SK-N-SH treated with all-trans-retinoic acid at 6 μM for 48 hours (cell line): ENCODE measurements around the gene OASL.

Experiments
- CSRNP3 ChIP-seq: fragments of 250-450 bp; sonication (Bioruptor Pico); IDR thresholded peaks from 2 replicates; pipeline ENCODE4 v1.5.1; 2021; ENCODE audit warnings: mild to moderate bottlenecking, moderate library complexity
- ESRRG ChIP-seq: fragments of 250-450 bp; sonication (Bioruptor Pico); IDR thresholded peaks from 2 replicates; pipeline ENCODE4 v1.6.1; 2021; ENCODE audit warnings: mild to moderate bottlenecking
- PPARA ChIP-seq: fragments of 250-450 bp; sonication (Bioruptor Pico); IDR thresholded peaks from 2 replicates; pipeline ENCODE4 v1.5.0; 2020; ENCODE audit warnings: mild to moderate bottlenecking, borderline replicate concordance
- TCF4 ChIP-seq: fragments of 250-450 bp; sonication (Bioruptor Pico); IDR thresholded peaks from 2 replicates; pipeline ENCODE4 v1.8.0; 2021; ENCODE audit warnings: mild to moderate bottlenecking, moderate library complexity, borderline replicate concordance
- TOX ChIP-seq: fragments of 250-450 bp; sonication (Bioruptor Pico); IDR thresholded peaks from 2 replicates; pipeline ENCODE4 v1.8.0; 2021; ENCODE audit warnings: mild to moderate bottlenecking, moderate library complexity, borderline replicate concordance
- ZFP30 ChIP-seq: fragments of 450-650 bp; formaldehyde crosslinking; IDR thresholded peaks from 2 replicates; pipeline ENCODE4 v1.5.0; 2022; ENCODE audit warnings: mild to moderate bottlenecking, moderate library complexity
- TF ChIP-seq, protein P1 (sequence below): fragments of 250-450 bp; sonication (Bioruptor Pico); IDR thresholded peaks from 2 replicates; pipeline ENCODE4 v1.5.0; 2020; ENCODE audit warnings: mild to moderate bottlenecking, moderate library complexity
- TF ChIP-seq, protein P2 (sequence below): fragments of 250-450 bp; sonication (Bioruptor Pico); IDR thresholded peaks from 2 replicates; pipeline ENCODE4 v1.5.1; 2020; ENCODE audit warnings: low read depth, mild to moderate bottlenecking, moderate library complexity
- TF ChIP-seq, protein P3 (sequence below): fragments of 250-450 bp; sonication (Bioruptor Pico); IDR thresholded peaks from 2 replicates; pipeline ENCODE4 v1.8.0; 2020; ENCODE audit warnings: mild to moderate bottlenecking, moderate library complexity, borderline replicate concordance

DNA sequence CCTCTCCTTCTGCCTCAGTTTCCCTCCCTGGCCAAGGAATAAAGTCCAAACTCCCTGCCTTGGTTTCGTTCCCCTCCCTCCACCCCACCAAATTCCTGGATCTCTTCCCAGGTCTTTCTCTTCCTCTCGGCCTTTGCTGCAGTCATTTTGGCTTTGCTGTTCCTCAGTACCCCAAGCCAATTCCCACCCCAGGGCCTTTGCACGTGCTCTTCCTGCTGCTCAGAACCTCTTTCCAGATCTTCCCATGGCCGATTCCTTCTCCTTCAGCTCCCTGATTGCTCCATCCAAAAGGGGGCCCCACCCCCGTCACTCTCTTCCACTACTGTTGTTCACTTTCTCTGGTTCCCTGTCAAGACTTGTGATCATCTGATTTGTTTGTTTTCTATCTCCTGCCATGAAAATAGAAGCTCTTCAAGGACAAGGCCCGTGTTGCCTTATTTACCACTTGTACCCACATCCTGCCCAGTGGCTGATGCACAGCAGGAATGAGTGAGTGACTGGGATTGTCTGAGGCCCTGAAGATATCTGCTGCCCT, 57.6 kb downstream of the OASL start:
- TF ChIP-seq ZFP30 (CRISPR knock-in tag) = no peak
- no peak for TF ChIP-seq ESRRG
- TF ChIP-seq CSRNP3 (CRISPR knock-in tag) = no peak
- TF ChIP-seq PPARA (CRISPR knock-in tag) = no peak
- TF ChIP-seq, protein P1, sequence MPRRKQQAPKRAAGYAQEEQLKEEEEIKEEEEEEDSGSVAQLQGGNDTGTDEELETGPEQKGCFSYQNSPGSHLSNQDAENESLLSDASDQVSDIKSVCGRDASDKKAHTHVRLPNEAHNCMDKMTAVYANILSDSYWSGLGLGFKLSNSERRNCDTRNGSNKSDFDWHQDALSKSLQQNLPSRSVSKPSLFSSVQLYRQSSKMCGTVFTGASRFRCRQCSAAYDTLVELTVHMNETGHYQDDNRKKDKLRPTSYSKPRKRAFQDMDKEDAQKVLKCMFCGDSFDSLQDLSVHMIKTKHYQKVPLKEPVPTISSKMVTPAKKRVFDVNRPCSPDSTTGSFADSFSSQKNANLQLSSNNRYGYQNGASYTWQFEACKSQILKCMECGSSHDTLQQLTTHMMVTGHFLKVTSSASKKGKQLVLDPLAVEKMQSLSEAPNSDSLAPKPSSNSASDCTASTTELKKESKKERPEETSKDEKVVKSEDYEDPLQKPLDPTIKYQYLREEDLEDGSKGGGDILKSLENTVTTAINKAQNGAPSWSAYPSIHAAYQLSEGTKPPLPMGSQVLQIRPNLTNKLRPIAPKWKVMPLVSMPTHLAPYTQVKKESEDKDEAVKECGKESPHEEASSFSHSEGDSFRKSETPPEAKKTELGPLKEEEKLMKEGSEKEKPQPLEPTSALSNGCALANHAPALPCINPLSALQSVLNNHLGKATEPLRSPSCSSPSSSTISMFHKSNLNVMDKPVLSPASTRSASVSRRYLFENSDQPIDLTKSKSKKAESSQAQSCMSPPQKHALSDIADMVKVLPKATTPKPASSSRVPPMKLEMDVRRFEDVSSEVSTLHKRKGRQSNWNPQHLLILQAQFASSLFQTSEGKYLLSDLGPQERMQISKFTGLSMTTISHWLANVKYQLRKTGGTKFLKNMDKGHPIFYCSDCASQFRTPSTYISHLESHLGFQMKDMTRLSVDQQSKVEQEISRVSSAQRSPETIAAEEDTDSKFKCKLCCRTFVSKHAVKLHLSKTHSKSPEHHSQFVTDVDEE = no peak
- no peak for TF ChIP-seq TCF4 (CRISPR knock-in tag)
- TF ChIP-seq, protein P2, sequence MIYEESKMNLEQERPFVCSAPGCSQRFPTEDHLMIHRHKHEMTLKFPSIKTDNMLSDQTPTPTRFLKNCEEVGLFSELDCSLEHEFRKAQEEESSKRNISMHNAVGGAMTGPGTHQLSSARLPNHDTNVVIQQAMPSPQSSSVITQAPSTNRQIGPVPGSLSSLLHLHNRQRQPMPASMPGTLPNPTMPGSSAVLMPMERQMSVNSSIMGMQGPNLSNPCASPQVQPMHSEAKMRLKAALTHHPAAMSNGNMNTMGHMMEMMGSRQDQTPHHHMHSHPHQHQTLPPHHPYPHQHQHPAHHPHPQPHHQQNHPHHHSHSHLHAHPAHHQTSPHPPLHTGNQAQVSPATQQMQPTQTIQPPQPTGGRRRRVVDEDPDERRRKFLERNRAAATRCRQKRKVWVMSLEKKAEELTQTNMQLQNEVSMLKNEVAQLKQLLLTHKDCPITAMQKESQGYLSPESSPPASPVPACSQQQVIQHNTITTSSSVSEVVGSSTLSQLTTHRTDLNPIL (CRISPR knock-in tag) = no peak
- TF ChIP-seq, protein P3, sequence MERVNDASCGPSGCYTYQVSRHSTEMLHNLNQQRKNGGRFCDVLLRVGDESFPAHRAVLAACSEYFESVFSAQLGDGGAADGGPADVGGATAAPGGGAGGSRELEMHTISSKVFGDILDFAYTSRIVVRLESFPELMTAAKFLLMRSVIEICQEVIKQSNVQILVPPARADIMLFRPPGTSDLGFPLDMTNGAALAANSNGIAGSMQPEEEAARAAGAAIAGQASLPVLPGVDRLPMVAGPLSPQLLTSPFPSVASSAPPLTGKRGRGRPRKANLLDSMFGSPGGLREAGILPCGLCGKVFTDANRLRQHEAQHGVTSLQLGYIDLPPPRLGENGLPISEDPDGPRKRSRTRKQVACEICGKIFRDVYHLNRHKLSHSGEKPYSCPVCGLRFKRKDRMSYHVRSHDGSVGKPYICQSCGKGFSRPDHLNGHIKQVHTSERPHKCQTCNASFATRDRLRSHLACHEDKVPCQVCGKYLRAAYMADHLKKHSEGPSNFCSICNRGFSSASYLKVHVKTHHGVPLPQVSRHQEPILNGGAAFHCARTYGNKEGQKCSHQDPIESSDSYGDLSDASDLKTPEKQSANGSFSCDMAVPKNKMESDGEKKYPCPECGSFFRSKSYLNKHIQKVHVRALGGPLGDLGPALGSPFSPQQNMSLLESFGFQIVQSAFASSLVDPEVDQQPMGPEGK = no peak
- no peak for TF ChIP-seq TOX (CRISPR knock-in tag)
